Measurements from ENCODE around the gene SNAI1.
"Not testable (repeated sequence)": the region's sequence is repeated elsewhere in the genome, so short reads cannot be mapped to it uniquely, and the experiment has no call there.

Gene SNAI1

DNA sequence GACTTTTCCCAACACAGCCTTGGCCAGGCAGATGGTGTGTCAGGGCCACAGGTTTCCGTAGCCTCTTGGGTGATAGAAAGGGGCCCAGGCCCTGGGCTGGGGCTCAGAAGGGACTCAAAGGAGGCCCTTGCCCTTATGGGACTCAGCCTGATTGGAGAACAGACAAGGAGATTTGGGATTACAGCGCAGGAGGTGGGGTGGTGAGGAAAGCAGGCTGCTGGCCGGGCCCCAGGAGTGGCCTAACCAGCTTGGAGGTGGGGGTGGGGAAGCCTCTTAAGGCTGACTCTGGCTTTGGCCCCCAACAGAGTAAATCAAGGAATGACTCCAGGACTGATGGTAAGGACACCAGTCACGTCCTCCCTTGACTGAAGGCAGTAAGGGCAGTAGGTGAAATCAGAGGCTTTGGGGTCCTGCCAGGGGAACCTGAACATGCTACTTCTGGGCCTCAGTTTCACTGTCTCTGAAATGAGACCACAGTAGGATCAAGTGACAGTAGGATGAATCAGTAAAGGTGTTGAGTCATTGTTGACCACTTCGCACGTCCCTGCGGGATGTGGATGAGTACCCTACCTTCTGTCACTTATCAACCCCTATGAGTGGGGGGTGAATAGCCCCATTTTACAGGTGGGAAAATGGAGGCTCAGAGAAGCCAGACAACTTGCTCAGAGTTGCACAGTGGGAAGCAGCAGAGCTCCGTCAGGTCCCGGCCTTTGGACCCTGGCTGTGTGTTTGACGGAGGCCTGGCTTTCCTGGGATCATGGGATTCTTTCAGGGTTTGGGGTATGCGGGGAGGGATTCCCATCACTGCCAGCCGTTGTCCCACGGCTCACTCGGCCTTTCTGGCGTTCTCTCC is 4.5 kb downstream of the SNAI1 start:
- no peak for DNase-seq (ENCODE audit: low read depth in 2 of 2)

DNA sequence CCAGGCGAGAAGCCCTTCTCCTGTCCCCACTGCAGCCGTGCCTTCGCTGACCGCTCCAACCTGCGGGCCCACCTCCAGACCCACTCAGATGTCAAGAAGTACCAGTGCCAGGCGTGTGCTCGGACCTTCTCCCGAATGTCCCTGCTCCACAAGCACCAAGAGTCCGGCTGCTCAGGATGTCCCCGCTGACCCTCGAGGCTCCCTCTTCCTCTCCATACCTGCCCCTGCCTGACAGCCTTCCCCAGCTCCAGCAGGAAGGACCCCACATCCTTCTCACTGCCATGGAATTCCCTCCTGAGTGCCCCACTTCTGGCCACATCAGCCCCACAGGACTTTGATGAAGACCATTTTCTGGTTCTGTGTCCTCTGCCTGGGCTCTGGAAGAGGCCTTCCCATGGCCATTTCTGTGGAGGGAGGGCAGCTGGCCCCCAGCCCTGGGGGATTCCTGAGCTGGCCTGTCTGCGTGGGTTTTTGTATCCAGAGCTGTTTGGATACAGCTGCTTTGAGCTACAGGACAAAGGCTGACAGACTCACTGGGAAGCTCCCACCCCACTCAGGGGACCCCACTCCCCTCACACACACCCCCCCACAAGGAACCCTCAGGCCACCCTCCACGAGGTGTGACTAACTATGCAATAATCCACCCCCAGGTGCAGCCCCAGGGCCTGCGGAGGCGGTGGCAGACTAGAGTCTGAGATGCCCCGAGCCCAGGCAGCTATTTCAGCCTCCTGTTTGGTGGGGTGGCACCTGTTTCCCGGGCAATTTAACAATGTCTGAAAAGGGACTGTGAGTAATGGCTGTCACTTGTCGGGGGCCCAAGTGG is 5.3 kb downstream of the SNAI1 start:
- no peak for DNase-seq (ENCODE audit: low read depth in 2 of 2)

DNA sequence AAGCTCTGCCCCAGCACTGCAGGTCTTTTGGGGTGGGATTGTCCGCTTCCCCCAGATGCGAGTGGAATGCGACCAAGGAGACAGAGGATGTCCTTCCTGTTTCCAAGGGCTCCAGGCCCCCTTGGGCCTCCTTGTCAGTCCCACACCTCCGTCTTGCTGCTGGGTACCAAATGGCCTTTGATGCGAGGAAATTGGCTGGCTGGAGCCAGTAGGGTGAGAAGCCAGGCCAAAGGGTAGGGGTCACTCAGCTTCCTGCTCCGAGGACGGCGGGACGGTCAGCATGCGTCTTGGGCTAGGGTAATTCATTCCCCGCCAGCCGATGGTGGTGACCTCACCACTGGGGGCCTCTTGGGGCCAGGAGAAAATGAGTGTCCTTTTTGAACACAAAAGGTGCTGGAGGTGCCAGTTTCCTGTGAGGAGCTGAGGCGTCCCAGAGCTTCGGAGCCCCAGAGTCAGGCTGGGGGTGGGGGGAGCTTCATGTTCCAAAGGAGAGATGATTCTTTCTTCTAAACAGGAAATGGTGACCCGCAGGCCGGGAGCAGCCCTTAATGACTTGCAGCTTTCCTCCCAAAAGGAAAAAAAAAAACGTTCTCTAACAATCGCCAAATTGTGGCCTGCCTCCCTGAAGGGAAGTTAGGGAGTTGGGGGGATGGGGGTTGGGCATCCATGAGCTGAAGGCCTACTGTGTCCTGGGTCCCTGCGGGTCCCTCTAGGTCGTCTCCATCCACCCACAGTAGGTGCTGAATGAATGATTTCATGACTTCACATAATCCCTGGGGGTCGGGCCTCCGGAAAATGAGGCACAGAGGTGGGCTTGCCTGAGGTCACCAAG is 6.7 kb downstream of the SNAI1 start:
- no peak for DNase-seq (ENCODE audit: low read depth in 2 of 2)

DNA sequence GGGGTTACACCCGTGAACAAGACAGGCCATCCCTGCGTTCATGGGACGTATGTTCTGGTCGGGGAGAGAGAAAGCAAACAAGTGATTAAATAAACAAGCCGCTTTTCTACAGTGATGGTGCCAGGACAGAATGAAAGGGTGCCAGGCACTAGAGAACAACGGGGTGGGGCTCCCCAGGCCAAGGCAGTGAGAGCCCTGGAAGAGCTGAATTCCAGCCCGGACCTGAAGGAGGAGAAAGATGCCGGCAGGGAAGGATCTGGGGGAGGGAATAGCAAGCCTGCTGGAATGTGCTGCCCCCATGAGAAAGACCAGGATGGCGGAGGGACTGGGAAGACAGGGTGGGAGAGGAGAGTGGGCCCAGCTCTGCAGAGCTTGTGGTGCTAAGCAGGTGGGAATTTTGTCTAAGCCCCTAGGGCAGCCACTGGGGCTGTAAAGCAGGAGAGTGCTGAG is 7.5 kb downstream of the SNAI1 start:
- no peak for DNase-seq (ENCODE audit: low read depth in 2 of 2)

DNA sequence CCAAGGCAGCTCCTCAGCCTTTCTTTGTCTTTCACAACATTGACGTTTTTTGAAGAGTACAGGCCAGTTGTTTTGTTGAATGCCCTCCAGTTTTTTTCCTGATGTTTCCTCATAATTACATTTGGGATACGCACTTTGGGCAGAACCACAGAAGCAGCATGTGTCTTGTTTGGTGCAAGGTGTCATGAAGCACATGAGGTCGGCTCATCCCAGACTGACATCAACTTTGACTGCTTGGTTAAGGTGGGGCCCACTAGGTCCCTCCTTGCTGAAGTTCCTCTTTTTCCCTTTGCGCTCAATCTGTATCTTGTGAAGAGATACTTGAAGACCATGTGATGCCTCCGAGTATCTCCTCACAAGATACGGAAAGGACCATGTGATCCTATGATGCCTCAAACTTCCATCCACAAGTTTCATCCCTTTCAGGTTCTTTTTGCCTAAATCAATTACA is 10.5 kb downstream of the SNAI1 start:
- DNase-seq (ENCODE audit: low read depth in 2 of 2): no peak

DNA sequence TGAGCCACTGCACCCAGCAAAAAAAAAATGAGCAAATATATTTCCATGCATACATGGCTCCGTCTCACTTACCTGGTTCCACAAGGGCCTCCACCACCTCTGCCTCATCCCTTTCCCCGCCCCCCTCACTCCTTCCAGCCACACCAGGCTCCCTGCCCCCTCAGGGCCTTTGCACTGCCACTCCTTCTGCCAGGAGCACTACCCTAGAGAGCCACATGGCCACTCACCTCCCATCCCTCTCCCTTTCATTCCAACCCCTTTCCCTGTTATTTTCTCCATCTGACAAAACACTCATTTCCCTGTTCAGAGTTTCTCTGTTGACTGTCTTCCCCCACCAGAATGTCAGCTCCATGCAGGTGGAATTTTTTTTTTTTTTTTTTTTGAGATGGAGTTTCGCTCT is 12.8 kb downstream of the SNAI1 start:
- DNase-seq (ENCODE audit: low read depth in 2 of 2): no peak

DNA sequence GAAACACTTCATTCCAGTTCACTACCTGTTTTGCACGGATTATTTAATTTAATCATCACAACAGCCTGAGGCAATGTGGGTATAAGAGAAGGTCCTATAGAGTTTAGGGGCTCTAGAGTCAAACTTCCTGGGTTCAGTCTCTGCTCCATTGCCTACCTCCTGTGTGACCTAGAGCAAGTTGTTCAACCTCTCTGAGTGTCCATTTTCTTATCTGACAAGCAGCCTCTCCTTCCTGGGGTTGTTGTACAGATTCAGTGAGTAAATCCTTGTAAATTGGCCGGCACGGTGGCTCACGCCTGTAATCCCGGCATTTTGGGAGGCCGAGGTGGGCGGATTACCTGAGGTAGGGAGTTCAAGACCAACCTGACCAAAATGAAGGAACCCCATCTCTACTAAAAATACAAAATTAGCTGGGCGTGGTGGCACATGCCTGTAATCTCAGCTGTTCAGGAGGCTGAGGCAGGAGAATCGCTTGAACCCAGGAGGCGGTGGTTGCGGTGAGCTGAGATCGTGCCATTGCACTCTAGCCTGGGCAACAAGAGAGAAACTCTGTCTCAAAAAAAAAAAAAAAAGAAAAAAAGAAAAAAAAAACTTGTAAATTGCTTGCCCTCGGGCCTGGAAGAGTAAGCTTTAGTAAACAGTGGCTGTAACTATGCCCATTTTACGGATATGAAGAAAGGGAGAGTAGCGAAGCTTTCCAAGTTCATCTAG is 15.9 kb downstream of the SNAI1 start:
- DNase-seq (ENCODE audit: low read depth in 2 of 2): not testable (repeated sequence)

DNA sequence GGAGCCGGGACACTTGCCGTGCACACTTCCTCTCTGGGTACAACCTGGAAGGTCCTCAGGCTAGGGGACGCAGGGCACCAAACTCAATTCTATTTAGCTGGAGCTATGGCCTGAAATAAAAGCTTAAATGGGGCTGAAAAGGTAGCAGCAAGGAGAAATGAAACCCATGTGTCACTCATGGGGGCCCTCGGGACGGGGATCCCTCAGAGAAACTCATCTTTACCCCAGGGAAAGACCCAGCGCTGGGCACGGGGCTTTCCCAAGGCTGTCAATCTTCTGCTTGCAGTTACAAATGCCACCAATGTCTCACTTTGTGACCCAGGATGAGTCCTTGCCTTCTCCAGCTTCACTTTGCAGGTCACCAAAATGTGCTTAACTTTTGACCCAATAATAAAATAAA is 16.5 kb downstream of the SNAI1 start:
- no peak for DNase-seq (ENCODE audit: low read depth in 2 of 2)

DNA sequence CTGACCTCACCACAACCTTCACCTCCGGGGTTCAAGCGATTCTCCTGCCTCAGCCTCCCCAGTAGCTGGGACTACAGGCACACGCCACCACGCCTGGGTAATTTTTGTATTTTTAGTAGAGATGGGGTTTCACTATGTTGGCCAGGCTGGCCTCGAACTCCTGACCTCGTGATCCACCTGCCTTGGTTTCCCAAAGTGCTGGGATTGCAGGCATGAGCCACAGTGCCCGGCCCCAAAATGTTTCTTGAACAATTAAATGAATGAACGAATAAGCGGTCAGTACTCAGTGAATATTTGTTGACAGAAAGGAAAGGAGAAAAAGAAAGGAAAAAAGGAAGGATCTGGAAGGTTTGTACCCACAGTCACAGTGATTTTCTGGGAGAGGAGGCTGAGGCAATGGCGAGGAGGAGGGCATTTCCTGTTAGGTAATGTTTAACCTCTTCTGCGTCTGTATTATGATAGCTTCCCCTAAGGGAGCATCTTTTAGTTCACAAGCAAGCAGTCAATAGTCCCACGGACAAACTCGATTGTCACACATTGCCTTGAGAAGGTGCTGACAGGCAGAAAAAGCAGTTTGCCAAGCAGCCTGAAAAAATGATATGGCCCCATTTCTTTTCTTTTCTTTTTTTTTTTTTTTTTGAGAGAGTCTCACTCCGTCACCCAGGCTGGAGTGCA is 17.9 kb downstream of the SNAI1 start:
- not testable (repeated sequence) for DNase-seq (ENCODE audit: low read depth in 2 of 2)

DNA sequence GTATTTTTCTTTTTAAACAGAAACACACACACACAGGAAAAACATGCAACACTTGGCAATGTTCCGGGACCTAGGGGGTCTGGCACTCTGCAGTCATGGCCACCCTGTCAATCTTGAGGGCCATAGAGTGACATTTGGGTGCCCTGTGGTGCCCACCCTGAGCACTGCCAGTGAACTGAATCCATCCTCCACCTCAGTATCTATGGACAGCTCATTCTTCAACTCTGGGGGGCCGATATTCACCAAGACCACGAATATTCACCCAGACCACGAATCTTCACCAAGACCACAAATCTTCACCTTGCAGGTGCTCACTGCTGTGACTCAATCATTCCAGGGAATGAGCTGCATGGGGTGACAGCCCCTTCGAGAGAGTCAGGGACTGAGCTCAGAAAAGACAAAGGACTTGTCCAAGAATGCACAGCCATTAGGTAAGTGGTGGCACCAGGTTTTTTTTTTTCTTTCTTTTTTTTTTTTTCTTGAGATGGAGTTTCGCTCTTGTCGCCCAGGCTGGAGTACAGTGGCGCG is 19.1 kb downstream of the SNAI1 start:
- no peak for DNase-seq (ENCODE audit: low read depth in 2 of 2)

DNA sequence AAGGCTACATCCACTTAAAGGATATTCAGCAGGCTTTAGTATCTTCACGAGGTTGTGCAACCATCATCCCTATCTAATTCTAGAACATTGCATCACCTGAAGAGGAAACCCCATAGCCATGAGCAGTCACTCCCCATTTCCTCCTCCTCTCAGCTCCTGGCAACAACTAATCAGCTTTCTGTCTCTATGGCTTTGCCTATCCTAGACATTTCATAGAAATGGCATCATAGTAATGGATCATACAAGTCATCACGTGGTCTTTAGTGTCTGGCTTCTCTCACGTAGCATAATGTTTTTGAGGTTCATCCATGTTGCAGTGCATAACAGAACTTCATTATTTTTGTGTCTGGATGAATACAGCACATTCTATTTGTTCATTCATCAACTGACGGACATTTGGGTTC is 20.5 kb downstream of the SNAI1 start:
- DNase-seq (ENCODE audit: low read depth in 2 of 2): no peak

DNA sequence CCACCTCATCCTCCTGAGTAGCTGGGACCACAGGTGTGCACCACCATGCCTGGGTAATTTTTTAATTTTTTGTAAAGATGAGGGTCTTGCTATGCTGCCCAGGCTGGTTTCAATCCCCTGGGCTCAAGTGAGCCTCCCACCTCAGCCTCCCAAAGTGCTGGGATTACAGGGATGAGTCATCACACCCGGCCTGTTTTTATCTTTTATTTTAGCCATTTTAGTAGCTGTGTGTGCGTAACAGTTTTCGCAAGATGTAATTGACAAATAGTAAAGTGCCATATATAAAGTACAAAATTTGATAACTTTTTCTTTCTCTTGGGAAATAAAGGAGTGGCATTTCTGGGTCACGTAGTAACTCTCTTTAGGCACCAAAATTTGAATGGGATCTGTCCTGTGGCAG is 21.4 kb downstream of the SNAI1 start:
- DNase-seq (ENCODE audit: low read depth in 2 of 2): no peak

DNA sequence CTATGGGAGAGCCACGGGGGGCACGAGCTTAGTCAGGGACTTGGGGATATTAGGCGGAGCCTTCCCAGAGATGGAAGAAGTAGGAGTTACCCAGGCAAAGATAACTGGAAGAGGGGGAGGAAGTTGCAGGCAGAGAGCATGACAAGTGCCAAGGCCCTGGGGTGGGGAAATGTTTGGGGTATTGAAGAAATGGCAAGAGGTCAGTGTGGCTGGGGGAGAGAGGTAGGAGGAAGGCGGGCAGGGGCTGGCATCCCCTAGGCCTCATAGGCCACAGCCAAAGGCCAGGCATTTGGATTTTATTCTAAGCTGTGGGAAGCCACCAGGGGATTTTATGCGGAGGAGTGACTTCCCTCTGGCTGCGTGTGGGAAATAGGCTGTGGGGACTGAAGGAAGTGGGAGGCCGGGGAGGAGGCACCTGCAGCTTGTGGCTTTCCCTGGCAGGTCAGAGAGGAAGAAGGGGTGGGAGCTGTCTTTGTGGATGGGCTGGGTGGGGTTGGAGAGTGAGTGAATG is 22.7 kb downstream of the SNAI1 start:
- DNase-seq (ENCODE audit: low read depth in 2 of 2): no peak

DNA sequence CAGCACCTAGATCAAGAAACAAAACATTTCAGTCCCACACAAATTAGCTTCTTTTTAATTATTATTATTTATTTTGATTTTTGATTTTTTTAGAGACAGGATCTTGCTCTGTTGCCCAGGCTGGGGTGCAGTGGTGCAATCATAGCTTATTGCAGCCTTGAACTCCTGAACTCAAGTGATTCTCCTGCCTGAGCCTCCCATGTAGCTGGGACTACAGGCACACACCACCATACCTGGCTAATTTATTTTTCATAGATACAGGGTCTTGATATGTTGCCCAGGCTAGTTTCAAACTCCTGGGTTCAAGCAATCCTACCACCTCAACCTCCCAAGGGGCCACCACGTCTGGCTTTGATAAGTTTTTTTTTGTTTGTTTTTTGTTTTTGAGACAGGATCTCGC is 24.6 kb downstream of the SNAI1 start:
- no peak for DNase-seq (ENCODE audit: low read depth in 2 of 2)

DNA sequence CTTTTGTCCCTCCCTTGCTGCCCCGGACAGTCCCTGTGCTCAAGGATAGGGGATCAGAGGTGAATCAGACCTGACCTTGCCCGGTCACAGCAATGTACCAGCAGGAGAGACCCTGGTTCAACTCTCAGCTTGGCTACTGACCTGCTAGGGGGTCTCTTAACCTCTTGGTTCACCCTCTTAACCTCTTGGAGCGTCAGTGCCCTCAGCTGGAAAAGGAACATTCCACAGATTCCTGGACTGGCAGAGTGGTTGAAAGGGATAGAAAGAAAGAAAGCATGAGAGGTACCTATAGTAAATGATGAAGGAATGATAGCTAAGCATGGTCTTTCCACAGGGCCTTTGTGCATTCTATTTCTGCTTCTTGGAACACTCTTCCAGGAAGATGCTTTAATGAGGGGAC is 25.2 kb downstream of the SNAI1 start:
- DNase-seq (ENCODE audit: low read depth in 2 of 2): no peak

DNA sequence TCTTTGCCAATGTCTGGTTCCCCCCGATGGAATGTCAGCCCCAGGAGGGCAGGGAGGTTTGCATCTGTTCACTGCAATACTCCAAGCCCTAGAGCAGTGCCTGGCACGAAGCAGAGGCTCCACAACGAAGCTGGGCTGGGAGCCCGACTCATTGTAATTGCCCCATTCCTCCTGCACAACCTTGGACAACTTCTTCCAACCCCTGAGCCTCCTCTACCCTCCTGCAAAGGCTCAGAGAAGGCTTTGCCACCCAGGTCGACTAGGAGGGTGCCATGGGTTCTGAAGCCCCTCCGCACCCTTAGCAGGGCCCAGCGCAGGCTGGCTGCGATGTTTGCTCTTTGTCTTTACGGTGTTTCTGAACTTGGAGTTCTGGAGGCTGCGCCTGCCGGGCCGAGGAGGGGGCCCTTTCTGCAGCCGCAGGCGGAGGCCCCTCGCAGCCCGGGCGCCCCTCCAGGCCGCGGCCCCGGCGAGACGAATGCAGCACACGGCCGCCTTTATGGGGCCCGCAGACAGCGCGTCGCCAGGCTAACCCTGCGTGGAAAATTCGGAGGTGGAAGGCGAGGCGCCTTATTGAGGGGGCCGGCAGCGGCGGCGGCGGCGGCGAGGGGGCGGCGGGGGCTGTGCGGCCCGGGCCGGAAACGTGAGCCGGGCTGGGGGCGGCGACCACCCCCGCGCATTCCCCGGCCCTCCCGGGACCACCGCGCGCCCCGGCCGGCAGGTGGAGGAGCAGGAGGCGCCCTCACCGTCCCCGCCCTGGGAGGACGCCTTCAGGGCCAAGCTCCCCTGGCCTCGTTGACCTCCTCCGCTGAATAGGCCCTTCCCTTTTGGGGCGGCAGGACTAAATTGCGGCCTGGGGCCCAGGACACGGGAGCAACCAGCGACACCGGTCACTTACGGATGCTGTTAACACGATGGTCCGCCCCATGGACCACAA is 27.0 kb downstream of the SNAI1 start:
- DNase-seq (ENCODE audit: low read depth in 2 of 2): no peak

DNA sequence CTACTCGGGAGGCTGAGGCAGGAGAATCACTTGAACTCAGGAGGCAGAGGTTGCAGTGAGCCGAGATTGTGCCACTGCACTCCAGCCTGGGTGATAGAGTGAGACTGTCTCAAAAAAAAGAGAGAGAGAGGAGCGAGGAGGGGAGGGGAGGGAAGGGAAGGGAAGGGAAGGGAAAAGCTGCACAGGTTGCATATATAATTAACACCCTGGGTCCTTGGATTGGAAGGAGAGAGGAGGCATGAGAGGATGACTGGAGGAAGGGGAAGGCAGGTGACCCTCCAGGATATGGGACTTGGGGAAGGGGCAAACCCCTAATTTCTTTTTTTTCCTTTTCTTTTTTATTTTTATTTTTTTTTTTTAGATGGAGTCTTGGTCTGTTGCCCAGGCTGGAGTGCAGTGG is 28.8 kb downstream of the SNAI1 start:
- DNase-seq (ENCODE audit: low read depth in 2 of 2): not testable (repeated sequence)

DNA sequence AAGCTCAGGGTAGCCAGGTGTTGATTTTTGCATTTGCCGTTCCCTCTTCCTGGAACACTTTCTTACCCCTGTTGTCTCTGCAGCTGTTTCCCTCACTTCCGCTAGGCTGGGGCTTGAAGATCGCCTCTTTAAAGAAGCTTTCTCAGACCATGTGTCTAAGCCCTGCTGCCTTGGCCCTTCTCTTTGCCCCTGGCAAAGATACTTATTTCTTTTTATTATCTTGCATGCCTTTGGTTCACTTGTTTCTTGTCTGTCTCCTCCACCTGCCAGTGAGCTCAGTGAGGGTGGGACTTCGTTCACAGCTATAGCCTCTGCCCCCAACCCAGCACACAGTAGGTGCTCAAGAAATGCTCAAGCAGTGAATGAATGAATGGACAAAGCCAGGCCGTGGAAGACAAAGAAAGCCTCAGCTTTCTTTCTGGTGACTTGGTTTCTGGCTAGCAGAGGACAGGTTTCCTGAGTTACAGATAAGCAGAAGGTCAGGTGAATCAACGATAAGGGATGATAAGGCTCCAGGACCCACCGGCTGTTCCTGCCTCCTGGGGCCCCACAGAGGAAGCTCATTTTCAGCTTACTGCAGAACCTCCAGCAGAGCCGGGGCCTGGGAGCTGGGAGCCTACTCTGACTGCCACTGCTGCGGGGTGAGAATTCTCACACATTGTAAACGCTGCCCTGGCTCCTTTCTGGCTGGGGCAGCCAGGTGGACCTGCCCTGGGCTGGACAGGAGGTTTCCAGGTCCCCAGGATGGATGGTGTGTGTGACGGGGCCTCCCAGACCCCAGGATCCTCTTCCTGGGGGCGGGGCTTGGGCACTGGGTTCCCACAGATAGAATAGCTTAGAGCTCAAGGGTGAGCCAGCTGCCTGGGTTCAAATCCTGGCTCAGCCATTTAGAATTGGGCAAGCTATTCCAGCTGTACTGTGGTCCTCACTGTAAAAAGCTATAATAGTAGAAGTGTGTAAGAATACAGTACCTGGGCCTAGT is 29.8 kb downstream of the SNAI1 start:
- DNase-seq (ENCODE audit: low read depth in 2 of 2): no peak

Measured in stimulated activated CD8-positive, alpha-beta memory T cell treated with anti-CD3 and anti-CD28 coated beads, Interleukin-2, amount 100 ng/mL, for 1 hour (primary cell).